Loucy (cell line): Measurements from ENCODE around the gene RHOF.

ENCODE experiments used
- H2AFZ ChIP-seq: fragments of 200-600 bp; sonication (generic); 2 replicates; pipeline ENCODE4 v1.6.0; 2016; ENCODE audit warnings: antibody characterized with exemption, mild to moderate bottlenecking, low read length, moderate library complexity
- H3F3A ChIP-seq: fragments of 200-600 bp; 2 replicates; pipeline ENCODE4 v1.6.0; 2016; ENCODE audit warnings: antibody characterized with exemption, low read depth, mild to moderate bottlenecking
- H3K27me3 ChIP-seq: fragments of 200-600 bp; sonication (generic); 2 replicates; pipeline ENCODE4 v1.6.1; 2014; ENCODE audit warnings: low read length, mild to moderate bottlenecking; ENCODE audit not compliant: insufficient read depth, poor library complexity, severe bottlenecking
- H3K36me3 ChIP-seq: fragments of 200-600 bp; sonication (generic); 2 replicates; pipeline ENCODE4 v1.6.1; 2016; ENCODE audit warnings: low read length; ENCODE audit not compliant: insufficient read depth
- H3K4me1 ChIP-seq: fragments of 200-600 bp; sonication (generic); 2 replicates; pipeline ENCODE4 v1.5.1; 2014; ENCODE audit warnings: low read length, mild to moderate bottlenecking; ENCODE audit not compliant: insufficient read depth, poor library complexity, severe bottlenecking
- H3K4me2 ChIP-seq: fragments of 200-600 bp; sonication (generic); 2 replicates; pipeline ENCODE4 v1.6.0; 2014; ENCODE audit warnings: antibody characterized with exemption, low read length, low read depth, mild to moderate bottlenecking; ENCODE audit not compliant: poor library complexity, severe bottlenecking
- H3K4me3 ChIP-seq: fragments of 200-600 bp; sonication (generic); 2 replicates; pipeline ENCODE4 v1.5.1; 2014; ENCODE audit warnings: low read length, mild to moderate bottlenecking, mixed read lengths; ENCODE audit not compliant: poor library complexity, severe bottlenecking
- H3K79me2 ChIP-seq: fragments of 200-600 bp; sonication (generic); 2 replicates; pipeline ENCODE4 v1.6.1; 2014; ENCODE audit warnings: low read length; ENCODE audit not compliant: insufficient read depth
- H3K9ac ChIP-seq: fragments of 200-600 bp; sonication (generic); 2 replicates; pipeline ENCODE4 v1.6.0; 2014; ENCODE audit warnings: mild to moderate bottlenecking, low read depth, low read length, moderate library complexity; ENCODE audit not compliant: poor library complexity, severe bottlenecking
- H3K9me2 ChIP-seq: fragments of 200-600 bp; sonication (generic); replicated peaks from 2 replicates; pipeline ENCODE4 v1.6.1; 2016; ENCODE audit warnings: low read depth, low read length, mixed read lengths
- H3K9me3 ChIP-seq: fragments of 200-600 bp; sonication (generic); 2 replicates; pipeline ENCODE4 v1.6.1; 2014; ENCODE audit warnings: mild to moderate bottlenecking, antibody characterized with exemption, low read length, low read depth; ENCODE audit not compliant: insufficient read depth
- H4K20me1 ChIP-seq: fragments of 200-600 bp; sonication (generic); 2 replicates; pipeline ENCODE4 v1.6.0; 2014; ENCODE audit warnings: antibody characterized with exemption, low read length, mild to moderate bottlenecking; ENCODE audit not compliant: insufficient read depth, poor library complexity, severe bottlenecking
- CTCF ChIP-seq: fragments of 200-600 bp; sonication (generic); conservative IDR thresholded peaks from 2 replicates; pipeline ENCODE4 v1.5.1; 2014; ENCODE audit warnings: mild to moderate bottlenecking, antibody characterized with exemption, low read length
- EZH2phosphoT487 ChIP-seq: fragments of 200-600 bp; IDR thresholded peaks from 2 replicates; pipeline ENCODE4 v1.6.1; 2018; ENCODE audit warnings: antibody characterized with exemption, mild to moderate bottlenecking, moderate library complexity, borderline replicate concordance

RHOF gene

GRCh38 chr12:121780429-121780828, 13.1 kb downstream of the RHOF start:
- no peak for TF ChIP-seq CTCF
- no peak for TF ChIP-seq EZH2phosphoT487
- Histone ChIP-seq H3K27me3 (no peaks in the 10 kb centered on the region), H3K9ac (no peak overlapping the region), H2AFZ (no peak overlapping the region), H3K4me3 (no peak overlapping the region), H3F3A (no peaks in the 10 kb centered on the region; the same call in 1 of the 2 replicates), H4K20me1 (peaks cover 10% of the 10 kb centered on the region), H3K9me3 (no peaks in the 10 kb centered on the region), H3K4me1 (peaks cover 12% of the 10 kb centered on the region), H3K79me2 (peaks cover 42% of the 10 kb centered on the region), H3K9me2 (no peaks in the 10 kb centered on the region), H3K4me2 (no peak overlapping the region), H3K36me3 (peaks cover 37% of the 10 kb centered on the region; the same call in 1 of the 2 replicates)

GRCh38 chr12:121779422-121779895, 14.0 kb downstream of the RHOF start:
- Histone ChIP-seq H3K4me2 (no peak overlapping the region), H2AFZ (no peak overlapping the region), H4K20me1 (peaks cover 10% of the 10 kb centered on the region), H3K9me3 (no peaks in the 10 kb centered on the region), H3F3A (no peaks in the 10 kb centered on the region), H3K4me3 (no peak overlapping the region), H3K79me2 (peaks cover 34% of the 10 kb centered on the region), H3K4me1 (peaks cover 10% of the 10 kb centered on the region), H3K27me3 (no peaks in the 10 kb centered on the region), H3K9ac (no peak overlapping the region), H3K36me3 (peaks cover 37% of the 10 kb centered on the region; the same call in 1 of the 2 replicates), H3K9me2 (no peaks in the 10 kb centered on the region)
- no peak for TF ChIP-seq EZH2phosphoT487
- no peak for TF ChIP-seq CTCF

GRCh38 chr12:121778567-121779421, 14.7 kb downstream of the RHOF start:
- H3K4me3 ChIP-seq: no peak overlapping the region
- H4K20me1 ChIP-seq: peaks cover 10% of the 10 kb centered on the region
- peaks cover 9% of the 10 kb centered on the region for H3K4me1 ChIP-seq
- no peaks in the 10 kb centered on the region for H3K27me3 ChIP-seq
- no peak overlapping the region for H3K4me2 ChIP-seq
- no peaks in the 10 kb centered on the region for H3K9me2 ChIP-seq
- no peak for TF ChIP-seq CTCF
- no peak overlapping the region for H3K9ac ChIP-seq
- H2AFZ ChIP-seq: no peak overlapping the region
- peaks cover 28% of the 10 kb centered on the region for H3K79me2 ChIP-seq
- H3K9me3 ChIP-seq: no peaks in the 10 kb centered on the region
- no peaks in the 10 kb centered on the region for H3F3A ChIP-seq
- H3K36me3 ChIP-seq: peaks cover 37% of the 10 kb centered on the region; the same call in 1 of the 2 replicates
